CD4-positive, alpha-beta T cell treated with Interleukin-4 for 4 hours (primary cell): ENCODE data around the gene DUSP19.
"Not testable (repeated sequence)": the region's sequence is repeated elsewhere in the genome, so short reads cannot be mapped to it uniquely, and the experiment has no call there.

ENCODE experiments used
- DNase-seq: peaks from one replicate; pipeline ENCODE4 v3.0.0-alpha.2; 2020

DUSP19 gene, protein sequence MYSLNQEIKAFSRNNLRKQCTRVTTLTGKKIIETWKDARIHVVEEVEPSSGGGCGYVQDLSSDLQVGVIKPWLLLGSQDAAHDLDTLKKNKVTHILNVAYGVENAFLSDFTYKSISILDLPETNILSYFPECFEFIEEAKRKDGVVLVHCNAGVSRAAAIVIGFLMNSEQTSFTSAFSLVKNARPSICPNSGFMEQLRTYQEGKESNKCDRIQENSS

DNA sequence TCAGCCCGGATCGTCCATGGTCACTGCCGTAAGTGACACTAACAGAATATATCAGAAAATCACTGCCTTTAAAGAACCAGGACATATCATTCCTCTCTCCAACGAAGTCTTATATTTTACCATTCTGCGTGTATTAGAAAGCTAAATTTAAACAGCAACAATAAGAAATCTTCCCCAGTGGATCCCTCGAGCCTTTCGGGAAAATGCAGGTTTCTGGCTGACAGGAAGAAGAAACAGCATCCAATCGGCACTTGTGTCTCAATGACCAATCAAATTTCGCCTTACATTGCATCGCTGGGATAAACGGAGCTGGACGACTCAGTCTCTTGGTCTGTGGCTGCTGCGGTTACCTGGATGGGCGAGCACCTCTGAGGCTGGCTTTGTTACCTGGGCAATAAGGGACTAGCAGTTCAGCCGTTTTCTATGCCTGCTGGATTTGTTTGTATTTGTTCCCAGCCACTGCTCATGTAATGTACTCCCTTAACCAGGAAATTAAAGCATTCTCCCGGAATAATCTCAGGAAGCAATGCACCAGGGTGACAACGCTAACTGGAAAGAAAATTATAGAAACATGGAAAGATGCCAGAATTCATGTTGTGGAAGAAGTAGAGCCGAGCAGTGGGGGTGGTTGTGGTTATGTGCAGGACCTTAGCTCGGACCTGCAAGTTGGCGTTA lies at the start of gene DUSP19:
TSS of gene DUSP19 (plus strand) at position 284 of the 675 bp plus-strand sequence. CDS start at position 471, 187 bp downstream.
- DNase-seq: peak; percentile 86

GRCh38 chr2:183029219-183029618 lies 49.3 kb upstream of the DUSP19 start:
- DNase-seq: no peak

GRCh38 chr2:183031911-183032794 lies 46.4 kb upstream of the DUSP19 start:
- DNase-seq: no peak

DNA sequence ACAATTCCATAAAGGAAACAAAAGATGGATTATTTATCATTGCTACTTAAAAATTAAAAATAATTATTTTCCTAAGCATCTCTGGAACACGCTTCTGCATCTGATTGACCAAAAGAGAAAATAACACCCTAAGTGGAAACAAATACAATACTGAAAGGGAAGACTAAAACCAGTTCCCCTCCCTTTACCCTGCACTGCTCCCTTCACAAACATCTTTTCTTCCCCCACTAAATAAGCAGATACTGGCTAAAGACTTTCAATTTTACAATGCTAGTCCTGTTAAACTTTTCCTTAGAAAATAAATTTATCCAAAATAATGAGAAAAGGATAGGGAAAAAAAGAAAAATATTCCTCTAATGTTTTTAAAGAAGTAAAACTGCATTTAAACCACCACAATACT lies 44.6 kb upstream of the DUSP19 start:
- no peak for DNase-seq

GRCh38 chr2:183034806-183035205 lies 43.7 kb upstream of the DUSP19 start:
- no peak for DNase-seq

DNA sequence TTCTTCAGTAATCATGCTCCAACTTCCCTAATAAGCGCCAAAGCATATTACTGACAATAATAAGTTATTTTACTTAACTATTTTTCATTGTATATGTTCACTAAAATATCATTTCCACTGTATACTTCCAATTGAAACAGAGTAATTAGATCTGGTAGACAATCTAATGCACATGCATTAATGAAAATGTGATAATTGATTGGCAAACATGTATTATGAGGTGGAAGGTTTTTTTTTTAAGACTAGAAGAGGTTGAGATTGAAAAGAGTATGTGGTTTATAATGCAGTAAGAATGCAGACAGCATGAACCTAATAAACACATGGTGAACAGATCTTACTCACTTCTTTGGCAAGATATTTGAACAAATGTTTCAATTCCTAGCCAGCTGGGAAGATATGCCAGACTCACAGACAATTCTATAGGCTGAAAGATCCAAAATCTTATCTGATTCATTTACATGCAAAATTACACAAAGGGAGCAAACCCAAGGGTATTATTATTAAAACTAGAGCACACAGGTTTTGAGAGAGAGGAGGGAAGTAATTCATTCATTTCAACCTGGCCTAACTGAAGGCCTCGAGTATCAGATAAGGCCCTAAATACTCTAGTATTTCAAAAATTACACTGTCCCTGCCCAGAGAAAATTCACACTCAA lies 43.1 kb upstream of the DUSP19 start:
- DNase-seq: no peak

GRCh38 chr2:183035954-183036669 lies 42.4 kb upstream of the DUSP19 start:
- peak; percentile 24 for DNase-seq

DNA sequence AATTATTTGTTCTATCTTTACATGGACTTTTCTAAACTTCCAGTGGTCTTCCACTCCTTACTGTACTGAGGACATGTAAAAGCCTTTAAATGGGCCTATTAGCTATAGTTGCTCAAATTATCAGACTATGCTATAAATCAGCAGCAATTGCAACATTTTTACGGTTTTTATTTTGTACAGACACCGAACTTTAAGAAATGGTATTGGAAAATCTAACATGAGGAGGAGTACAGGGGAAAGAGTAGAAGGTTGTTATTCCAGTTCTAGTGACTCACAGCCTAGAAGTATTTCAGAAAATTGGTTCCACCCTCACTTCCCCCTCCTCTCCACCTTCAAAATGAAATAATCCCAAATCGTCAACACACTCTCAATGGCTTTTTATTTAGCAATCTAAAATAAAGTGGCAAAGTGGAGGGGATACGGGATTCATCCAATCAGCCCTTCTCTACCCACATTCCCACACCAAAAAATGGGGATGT lies 41.4 kb upstream of the DUSP19 start:
- peak; percentile 1 for DNase-seq

DNA sequence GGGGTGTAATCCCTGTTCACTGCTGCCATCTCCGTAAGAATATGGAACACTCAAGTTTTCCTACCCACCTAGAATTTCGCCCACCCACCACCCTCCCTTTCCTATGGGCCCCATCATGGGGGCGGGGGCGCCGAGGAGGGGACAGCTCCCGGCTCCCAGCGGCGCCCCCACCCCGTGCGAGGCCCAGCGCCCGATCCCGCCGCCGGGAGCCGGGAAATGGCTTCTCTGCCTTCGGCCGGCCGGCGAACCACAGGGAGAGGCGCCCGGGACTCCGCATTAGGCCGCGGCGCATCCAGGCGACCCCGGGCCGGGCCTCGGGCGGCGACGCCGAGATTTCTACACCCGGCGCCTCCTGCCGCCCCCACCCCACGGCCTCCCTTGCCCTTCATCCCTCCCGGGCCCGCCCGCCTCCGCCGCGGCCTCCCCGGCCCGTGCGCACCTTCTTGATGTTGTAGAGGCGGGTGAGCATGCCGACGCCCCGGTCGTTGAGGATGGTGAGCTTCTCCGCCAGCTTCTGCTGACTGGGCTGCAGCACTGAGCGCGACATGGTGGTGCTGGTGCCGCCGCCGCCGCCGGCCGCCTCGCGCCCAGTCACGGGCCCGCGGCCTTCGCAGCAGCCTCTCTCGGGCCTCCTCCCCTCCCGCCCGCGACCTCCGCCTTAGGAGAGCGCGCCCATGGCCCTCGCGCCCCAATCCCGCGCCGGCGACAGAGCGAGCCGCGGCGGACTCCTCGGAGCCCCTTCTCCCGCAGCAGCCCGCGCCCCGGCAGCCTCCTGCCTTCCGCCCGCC lies 40.8 kb upstream of the DUSP19 start:
- peak; percentile 36 for DNase-seq

DNA sequence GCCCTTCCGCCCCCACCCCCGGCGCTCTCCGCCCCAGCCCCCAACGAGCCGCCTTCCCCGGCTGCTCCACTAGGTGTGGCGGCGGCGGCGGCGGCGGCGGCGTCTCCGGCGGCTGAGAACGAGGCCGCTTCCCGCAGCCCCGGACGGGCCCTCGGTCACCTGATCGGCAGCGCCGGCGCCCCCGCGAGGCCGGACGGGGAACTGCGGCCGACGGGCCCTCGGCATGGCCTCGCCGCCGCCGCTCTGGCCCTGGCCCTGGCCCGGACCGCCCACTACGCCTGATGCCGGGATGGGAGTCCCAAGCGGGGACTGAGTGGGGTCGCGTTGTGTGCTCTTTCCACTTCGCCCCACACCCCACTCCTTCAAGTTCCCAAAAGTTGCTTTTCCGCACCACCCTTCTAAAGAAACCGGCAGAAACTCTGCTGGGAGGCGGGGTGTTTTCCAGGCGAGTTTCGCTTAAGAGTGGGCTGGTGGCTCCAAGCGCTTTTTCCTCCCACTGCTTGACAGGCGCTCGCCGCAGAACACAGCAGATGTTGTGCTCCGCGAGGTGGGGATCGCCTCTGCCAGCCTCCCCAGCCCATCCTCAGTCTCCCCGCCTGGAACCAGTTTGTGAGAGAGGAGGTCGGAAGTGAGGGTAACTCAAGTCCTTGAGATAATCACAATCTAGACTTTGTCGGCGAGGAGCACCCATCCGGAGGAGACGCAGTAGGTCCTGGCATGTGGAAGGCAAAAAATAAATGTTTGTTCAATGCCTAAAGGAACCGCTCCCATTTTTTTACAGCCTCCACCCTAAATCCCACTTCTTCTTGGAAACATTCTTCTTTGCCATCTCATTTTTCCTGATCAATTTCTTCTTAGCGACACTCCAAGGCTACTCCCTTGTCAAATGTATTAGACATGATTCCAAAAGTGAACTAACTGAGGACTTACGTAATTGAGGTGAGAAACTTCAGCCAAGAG lies 39.9 kb upstream of the DUSP19 start, which contains the start of gene NCKAP1:
TSS of gene NCKAP1 (minus strand) at position 117 of the 960 bp plus-strand sequence. CDS start 358 bp downstream, outside the sequence.
- DNase-seq: peak; percentile 75

DNA sequence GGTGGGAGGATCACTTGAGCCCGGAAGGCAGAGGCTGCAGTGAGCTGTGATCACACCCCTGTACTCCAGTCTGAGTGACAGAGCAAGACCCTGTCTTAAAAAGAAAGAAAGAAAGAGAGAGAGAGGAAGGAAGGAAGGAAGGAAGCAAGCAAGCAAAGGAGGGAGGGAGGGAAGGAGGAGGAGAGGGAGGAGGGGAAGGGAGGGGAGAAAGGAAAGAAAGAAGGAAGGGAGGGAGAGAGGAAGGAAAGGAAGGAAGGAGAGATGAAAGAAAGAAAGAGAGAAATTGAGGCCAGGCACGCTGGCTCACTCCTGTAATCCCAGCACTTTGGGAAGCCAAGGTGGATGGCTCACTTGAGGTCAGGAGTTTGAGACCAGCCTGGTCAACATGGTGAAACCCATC lies 37.9 kb upstream of the DUSP19 start:
- no peak for DNase-seq

GRCh38 chr2:183043580-183043979 lies 35.0 kb upstream of the DUSP19 start:
- not testable (repeated sequence) for DNase-seq

DNA sequence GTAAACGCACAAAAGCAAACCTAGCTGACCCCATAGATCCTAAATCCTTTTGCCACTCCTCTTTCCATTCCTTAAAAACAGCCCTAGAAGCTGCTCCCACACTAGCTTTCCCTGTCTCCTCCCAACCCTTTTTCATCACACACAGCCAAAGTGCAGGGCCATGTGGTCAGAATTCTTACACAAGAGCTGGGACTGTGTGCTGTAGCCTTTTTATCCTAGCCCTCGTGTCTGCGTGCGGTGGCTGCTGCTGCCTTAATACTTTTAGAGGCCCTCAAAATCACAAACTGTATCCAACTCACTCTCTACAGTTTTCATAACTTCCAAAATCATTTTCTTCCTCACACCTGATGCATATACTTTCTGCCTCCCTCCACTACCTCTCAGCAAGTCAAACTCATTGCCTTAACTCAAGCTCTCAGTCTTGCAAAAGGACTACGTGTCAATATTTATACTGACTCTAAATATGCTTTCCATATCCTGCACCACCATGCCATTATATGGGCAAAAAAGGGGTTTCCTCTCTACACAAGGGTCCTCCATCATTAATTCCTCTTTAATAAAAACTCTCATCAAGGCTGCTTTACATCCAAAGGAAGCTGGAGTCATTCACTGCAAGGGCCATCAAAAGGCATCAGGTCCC lies 30.9 kb upstream of the DUSP19 start:
- DNase-seq: not testable (repeated sequence)

DNA sequence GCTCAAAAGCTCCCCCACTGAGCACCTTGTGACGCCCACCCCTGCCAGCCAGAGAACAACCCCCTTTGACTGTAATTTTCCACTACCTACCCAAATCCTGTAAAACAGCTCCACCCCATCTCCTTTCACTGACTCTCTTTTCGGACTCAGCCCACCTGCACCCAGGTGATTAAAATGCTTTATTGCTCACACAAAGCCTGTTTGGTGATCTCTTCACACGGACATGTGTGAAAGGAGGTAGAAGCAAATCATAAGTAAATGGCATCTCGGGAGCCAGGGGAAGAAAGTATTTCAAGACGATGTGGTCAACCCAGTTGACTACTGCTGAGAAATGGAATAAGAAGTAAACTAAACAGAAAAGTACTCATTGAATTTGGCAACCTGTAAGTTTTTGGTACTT lies 29.1 kb upstream of the DUSP19 start:
- DNase-seq: no peak

DNA sequence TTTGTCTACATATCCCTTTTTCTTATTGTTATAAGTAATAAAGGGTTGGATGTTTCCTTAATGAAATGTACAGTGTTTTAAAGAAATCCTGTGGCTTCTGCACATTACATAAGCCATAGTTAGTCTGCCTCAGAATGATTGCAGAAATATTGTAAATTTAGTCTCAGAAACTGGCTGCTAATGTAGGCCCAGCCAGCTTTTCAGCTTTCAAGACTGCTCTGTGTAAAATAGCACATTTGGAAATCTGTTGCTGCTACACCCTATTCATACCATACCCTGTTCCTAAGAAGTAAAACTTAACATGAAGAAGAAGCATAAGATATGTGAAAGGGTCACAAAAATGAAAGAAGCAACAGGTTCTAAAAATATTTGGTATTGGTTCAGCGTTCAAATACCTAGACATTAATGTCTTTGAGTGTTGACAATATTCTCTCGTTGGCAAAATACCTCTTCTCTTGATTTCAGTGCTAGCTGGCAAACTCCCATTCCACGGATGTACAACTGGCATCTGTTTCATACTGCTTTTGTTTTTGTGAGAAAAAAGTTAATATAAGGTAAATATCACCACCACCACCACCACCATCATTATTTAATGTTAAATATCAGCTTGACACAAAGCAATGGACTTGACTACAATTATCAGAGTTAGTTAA lies 21.1 kb upstream of the DUSP19 start:
- DNase-seq: no peak

- no peak for DNase-seq
Observed at GRCh38 chr2:183059561-183059960, 19.0 kb upstream of the DUSP19 start.

DNA sequence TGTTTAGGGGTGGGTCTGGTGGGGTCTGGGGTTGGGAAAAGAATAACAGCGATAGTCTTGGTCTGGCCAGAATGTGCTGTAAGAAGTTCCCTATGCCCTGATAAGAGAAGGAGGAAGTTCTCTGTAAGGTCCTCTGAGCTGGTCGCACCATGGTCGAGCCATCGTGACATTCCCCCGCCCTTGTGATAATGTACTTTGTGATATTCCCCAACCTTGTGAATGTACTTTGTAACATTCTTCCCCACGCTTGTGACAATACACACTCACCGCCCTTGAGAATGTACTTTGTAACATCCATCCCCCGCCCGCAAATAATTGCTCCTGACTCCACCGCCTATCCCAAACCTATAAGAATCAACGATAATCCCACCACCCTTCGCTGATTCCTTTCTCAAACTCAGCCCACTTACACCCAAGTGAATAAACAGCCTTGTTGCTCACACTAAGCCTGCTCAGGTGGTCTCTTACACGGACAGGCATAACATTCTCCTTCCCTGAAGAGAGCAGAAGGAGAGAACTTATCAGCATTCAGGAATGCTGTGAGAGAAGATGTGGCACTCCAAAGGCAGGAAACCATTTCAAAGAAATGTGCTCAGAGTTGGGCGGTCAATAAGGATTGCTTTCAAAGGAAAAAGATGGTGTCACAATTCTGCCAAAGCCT lies 17.8 kb upstream of the DUSP19 start:
- DNase-seq: no peak

- no peak for DNase-seq
Observed at GRCh38 chr2:183063083-183063482, 15.5 kb upstream of the DUSP19 start.
